ENCODE data around the gene MED10.

GRCh38 chr5:6394429-6395101, 16.2 kb upstream of the MED10 start:
- TF ChIP-seq CREB5 (CRISPR knock-in tag; IDR thresholded peaks at IDR 0.05; ENCODE audit: low read depth) (no peak), POU6F1 (CRISPR knock-in tag; IDR thresholded peaks at IDR 0.05; ENCODE audit: borderline replicate concordance, low read depth) (no peak), TSHZ2 (CRISPR knock-in tag; IDR thresholded peaks at IDR 0.05) (no peak), BACH2 (CRISPR knock-in tag; IDR thresholded peaks at IDR 0.05; ENCODE audit: borderline replicate concordance) (no peak), ZNF565 (CRISPR knock-in tag; conservative IDR thresholded peaks at IDR 0.05; ENCODE audit: low read depth) (no peak), ZNF8 (CRISPR knock-in tag; IDR thresholded peaks at IDR 0.05) (no peak)
